Fibroblast of mammary gland (primary cell): ENCODE data around the gene PON2.
A peak's percentile ranks its signal among the peaks of the same experiment; 100 is the strongest.

Experiments used
- DNase-seq: peaks from one replicate; pipeline ENCODE4 v3.0.0-alpha.2; 2010; ENCODE audit warnings: low read depth
- H3K4me3 ChIP-seq: 2 replicates; pipeline ENCODE4 v1.5.1; 2011; ENCODE audit warnings: low read depth, mild to moderate bottlenecking, low read length, moderate library complexity; ENCODE audit not compliant: control insufficient read depth
- CTCF ChIP-seq: conservative IDR thresholded peaks from 2 replicates; pipeline ENCODE4 v1.5.1; 2011; ENCODE audit warnings: low read depth, low read length, inconsistent platforms; ENCODE audit not compliant: control insufficient read depth, insufficient read depth

Gene PON2

GRCh38 chr7:95425694-95426093, 9.1 kb downstream of the PON2 start:
- DNase-seq: no peak
- H3K4me3 ChIP-seq: no peak overlapping the region
- no peak for TF ChIP-seq CTCF

- no peak for TF ChIP-seq CTCF
- no peak overlapping the region for H3K4me3 ChIP-seq
- DNase-seq: peak; percentile 35
Observed at GRCh38 chr7:95424716-95425115, 10.1 kb downstream of the PON2 start.

DNA sequence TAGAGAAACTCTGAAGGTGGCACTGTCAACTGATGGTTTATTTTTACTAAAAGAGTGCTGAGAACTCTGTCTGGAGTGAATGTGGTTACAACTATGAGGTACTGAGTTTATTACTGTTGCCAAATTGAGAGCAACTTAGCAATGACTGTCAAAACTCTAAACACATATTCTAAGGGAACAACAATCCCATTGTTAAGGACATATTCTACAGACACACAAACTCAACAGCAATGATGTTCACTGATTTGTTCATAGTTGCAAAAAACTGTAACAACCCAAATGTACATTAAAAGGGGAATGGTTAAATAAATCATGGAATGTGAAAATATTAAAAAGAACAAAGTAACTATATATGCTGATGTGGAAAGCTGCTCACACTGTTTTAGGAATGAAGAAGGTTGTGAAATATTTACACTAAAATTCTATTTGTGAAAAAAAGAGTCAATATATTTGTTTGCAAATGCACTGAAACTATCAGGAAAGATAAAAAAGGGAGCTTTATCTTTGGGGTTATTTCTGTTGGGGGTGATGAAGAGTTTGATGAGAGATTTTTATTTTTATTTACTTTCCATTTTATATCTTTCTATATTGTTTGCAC, 12.9 kb downstream of the PON2 start:
- TF ChIP-seq CTCF: no peak
- no peak overlapping the region for H3K4me3 ChIP-seq
- DNase-seq: no peak

DNA sequence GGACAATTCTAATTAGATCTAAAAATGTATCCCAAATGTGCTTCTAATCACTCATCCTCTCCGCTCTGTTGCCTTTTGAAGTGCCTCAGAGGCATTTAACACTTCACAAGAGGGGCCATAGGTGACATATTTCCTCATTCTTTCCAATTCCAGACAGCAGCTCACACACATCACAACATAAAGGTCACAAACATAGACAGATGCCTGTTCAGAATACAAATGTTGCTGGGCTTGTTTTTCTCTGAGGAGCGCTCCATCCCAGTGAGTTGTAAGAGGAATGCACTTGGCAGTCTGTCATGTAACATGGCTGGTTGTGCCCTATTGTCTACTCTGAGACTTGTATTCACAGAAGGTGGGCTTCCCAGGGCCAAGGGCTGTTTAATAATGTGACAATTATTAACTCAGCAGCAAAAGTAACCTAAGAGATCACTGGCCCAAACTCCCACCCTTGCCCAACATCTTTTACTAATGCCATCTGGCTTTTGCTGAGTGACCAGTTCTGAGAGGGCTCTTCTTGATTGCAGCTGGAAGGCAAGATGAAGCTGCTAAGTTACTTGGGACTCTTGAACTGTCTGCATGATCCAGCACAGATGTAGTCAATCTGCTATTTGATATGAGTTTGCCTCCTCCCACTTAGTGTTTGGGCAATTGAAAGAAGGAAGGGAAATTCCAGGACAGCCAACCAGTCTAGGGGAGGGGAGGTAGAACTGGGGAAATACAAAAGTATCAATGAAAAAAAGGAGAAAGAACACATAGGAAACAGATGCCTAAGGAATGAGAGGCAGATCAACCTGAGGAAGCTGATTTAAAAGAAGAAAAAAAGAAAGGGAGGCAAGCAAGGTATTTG, 13.6 kb downstream of the PON2 start:
- H3K4me3 ChIP-seq: no peak overlapping the region
- peak; percentile 32 for DNase-seq
- TF ChIP-seq CTCF: no peak

DNA sequence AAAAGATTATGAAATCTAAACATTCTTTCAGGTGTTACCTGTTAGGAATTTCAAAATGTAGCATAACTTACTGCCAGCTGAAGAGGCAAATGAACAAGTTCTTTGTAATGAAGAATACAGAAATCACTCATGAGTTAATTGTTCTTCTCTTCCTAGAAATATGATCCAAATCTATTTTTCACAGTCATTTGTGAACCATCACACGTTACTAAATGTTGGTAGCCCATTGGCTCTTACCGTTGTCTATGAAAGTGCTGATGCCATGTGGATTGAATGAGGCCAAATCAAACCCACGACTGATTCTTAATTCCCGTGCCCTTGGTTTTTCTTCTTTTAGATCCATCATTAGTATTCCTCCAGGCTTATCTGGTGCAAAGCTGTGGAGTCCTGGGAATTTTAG, 22.8 kb downstream of the PON2 start:
- H3K4me3 ChIP-seq: no peak overlapping the region
- no peak for DNase-seq
- TF ChIP-seq CTCF: no peak

- DNase-seq: no peak
- TF ChIP-seq CTCF: no peak
- no peak overlapping the region for H3K4me3 ChIP-seq
Observed at GRCh38 chr7:95411666-95412065, 23.2 kb downstream of the PON2 start.
